ENCODE data around the gene LRP1B. TPM values are rescaled to one million over a fixed set of nuclear protein-coding genes. Genes with fewer than 3 reads are reported as not detected.

LRP1B gene
- total RNA-seq, 6 experiments from 2014 or later: 0.06 to 1.7 (median 0.15) TPM; not detected in 1

DNA sequence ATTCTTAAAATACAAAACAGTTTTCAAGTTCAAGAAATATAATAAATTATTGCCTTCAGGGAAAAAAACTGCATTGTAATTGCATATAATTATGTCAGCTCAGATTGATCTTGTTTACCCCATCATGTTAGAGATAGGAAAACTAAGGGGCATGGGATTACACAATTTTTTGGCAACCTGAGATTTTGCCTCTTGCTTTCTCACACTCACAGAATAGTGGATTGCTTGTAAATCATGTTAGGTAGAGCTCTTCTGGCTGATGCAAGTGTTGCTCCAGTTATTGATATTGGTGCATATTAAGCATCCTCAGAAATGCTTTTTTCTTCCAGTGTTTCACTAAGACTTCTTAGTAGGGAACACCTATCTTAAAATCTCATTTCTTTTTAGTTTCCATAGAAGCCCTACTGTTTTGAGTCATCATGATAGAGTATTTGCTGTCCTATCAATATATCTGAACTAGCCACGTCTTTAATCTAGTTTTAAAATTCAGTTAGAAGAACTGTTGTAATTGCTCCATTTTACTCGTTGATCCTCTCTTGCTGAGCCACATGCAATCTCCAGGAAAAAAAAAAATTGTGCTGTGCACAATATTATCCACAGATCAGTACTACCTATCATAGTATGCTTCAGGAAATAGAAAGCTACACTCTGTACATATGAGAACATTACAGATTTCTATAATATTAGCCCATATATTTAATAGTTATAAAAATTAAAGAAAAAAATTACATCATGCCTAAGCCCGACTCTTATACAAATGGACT, 393.1 kb downstream of the LRP1B start:
- H3K9me3 ChIP-seq: no peaks in the 10 kb centered on the region
- no peak overlapping the region for H3K27ac ChIP-seq
- 49% methylated on average over 3 of the region's 3 CpGs for WGBS (ENCODE audit: insufficient coverage, low coverage, low lambda C conversion rate, missing lambda C conversion rate)
- H3K4me1 ChIP-seq: peaks cover 0 to 10% (median 0%) of the 10 kb centered on the region in 4 donors
- DNase-seq (no peak), ATAC-seq (peak in 3 of 4 donors; percentile 61 to 73 (median 64))
- no peak overlapping the region for H3K4me3 ChIP-seq
- no peaks in the 10 kb centered on the region for H3K27me3 ChIP-seq
- TF ChIP-seq POLR2A (IDR thresholded peaks at IDR 0.05): no peak
- TF ChIP-seq, protein P1, sequence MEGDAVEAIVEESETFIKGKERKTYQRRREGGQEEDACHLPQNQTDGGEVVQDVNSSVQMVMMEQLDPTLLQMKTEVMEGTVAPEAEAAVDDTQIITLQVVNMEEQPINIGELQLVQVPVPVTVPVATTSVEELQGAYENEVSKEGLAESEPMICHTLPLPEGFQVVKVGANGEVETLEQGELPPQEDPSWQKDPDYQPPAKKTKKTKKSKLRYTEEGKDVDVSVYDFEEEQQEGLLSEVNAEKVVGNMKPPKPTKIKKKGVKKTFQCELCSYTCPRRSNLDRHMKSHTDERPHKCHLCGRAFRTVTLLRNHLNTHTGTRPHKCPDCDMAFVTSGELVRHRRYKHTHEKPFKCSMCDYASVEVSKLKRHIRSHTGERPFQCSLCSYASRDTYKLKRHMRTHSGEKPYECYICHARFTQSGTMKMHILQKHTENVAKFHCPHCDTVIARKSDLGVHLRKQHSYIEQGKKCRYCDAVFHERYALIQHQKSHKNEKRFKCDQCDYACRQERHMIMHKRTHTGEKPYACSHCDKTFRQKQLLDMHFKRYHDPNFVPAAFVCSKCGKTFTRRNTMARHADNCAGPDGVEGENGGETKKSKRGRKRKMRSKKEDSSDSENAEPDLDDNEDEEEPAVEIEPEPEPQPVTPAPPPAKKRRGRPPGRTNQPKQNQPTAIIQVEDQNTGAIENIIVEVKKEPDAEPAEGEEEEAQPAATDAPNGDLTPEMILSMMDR (IDR thresholded peaks at IDR 0.05): no peak
- no peaks in the 10 kb centered on the region for H3K36me3 ChIP-seq
- intact Hi-C loops (cut with DNase I): no loop called here

DNA sequence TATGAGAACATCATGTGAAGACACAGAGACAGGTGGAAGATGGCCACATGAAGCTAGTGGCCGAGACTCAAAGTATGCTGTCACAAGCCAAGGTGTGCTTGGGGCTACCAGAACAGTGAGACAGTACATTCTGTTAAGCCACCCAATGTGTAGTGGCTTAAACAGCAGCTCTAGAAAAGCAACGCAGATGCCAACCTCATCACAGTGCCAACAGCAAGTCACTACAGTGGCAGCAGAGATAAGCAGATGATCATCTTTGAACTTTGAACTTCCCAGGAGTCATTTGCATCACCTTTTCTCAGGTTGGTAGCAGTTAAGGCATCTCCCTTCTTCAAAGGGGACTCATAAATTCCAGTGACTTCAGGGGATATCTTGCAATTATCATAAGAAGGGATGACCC, 394.4 kb downstream of the LRP1B start:
- intact Hi-C loops (cut with DNase I): no loop called here
- ATAC-seq (peak; percentile 42 to 96 (median 92)), DNase-seq (peak in 1 of 3 donors; percentile 37)
- Histone ChIP-seq H3K27ac (no peak overlapping the region), H3K4me3 (no peak overlapping the region), H3K4me1 (peaks cover 0 to 10% (median 0%) of the 10 kb centered on the region in 4 donors), H3K27me3 (no peaks in the 10 kb centered on the region), H3K36me3 (no peaks in the 10 kb centered on the region), H3K9me3 (no peaks in the 10 kb centered on the region)
- TF ChIP-seq POLR2A (IDR thresholded peaks at IDR 0.05): no peak
- TF ChIP-seq, protein P1 (IDR thresholded peaks at IDR 0.05): no peak
- 60% methylated on average over 1 of the region's 2 CpGs for WGBS (ENCODE audit: insufficient coverage, low coverage, low lambda C conversion rate, missing lambda C conversion rate)

- Histone ChIP-seq H3K36me3 (no peaks in the 10 kb centered on the region), H3K27me3 (no peaks in the 10 kb centered on the region), H3K27ac (no peak overlapping the region), H3K4me1 (no peaks in the 10 kb centered on the region), H3K9me3 (no peaks in the 10 kb centered on the region), H3K4me3 (no peak overlapping the region)
- no peak for DNase-seq
- ATAC-seq: no peak
- WGBS (ENCODE audit: insufficient coverage, low coverage, low lambda C conversion rate, missing lambda C conversion rate): 89% methylated on average over 1 of the region's 1 CpG
- intact Hi-C loops (cut with DNase I): no loop called here
- no peak for TF ChIP-seq POLR2A (IDR thresholded peaks at IDR 0.05)
- TF ChIP-seq, protein P1 (IDR thresholded peaks at IDR 0.05): no peak
Measured at GRCh38 chr2:141728886-141729285, 401.9 kb downstream of the LRP1B start.

DNA sequence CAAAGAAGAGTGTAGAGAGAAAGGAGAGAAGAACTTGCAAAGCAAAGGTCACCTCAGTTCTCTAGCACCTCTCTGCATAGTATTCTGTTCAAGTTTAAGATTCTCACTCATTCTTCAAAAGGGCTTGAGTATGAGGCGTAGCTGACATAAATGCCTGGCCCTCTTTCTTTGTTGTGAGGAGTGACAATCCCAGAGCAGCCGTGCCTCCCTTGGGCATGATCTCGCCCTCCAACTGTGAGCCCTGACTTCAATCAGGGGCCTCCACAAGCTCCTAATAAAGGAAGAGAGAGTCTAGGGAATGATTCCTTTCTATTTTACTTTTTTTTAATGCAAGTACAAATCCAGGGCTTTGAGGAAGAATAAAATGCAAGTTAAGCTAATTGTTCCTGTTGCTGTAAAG, 402.7 kb downstream of the LRP1B start:
- Histone ChIP-seq H3K4me3 (no peak overlapping the region), H3K9me3 (no peaks in the 10 kb centered on the region), H3K27ac (no peak overlapping the region), H3K36me3 (no peaks in the 10 kb centered on the region), H3K4me1 (peaks cover 0 to 6% (median 0%) of the 10 kb centered on the region in 4 donors), H3K27me3 (no peaks in the 10 kb centered on the region)
- 87% methylated on average over 3 of the region's 3 CpGs for WGBS (ENCODE audit: insufficient coverage, low coverage, low lambda C conversion rate, missing lambda C conversion rate)
- intact Hi-C loops (cut with DNase I): no loop called here
- TF ChIP-seq, protein P1 (IDR thresholded peaks at IDR 0.05): no peak
- TF ChIP-seq POLR2A (IDR thresholded peaks at IDR 0.05): no peak
- DNase-seq: no peak
- no peak for ATAC-seq

Data from right lobe of liver (tissue), 6 donors.